Activated T-cell treated with anti-CD3 and anti-CD28 coated beads for 24 hours (primary cell): ENCODE measurements around the gene RGS9.
"Not testable (repeated sequence)": the region's sequence is repeated elsewhere in the genome, so short reads cannot be mapped to it uniquely, and the experiment has no call there.

ENCODE experiments used
- DNase-seq: peaks from one replicate; pipeline ENCODE4 v3.0.0-alpha.2; 2020; ENCODE audit warnings: low read depth

RGS9 gene

DNA sequence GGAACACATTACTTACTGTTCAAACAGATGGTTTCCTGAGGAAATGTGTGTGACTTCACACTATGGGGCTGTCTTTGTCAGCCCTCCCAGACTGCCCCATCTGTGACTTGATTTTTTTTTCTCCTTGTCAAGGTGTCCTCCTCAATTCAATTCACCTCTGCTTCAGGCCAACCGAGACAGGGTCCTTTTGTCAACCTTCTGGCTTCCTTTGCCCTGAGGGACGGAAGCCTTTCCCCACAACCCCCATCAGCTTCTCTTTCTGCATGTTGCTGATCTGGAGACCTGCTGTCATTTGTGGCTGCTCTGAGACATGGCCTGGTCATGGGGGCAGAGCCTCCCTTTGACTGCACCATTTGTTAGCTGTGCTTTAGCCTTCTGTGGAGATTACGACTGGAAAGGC lies 21.3 kb upstream of the RGS9 start:
- DNase-seq: no peak

GRCh38 chr17:65116515-65116914 lies 20.7 kb upstream of the RGS9 start:
- not testable (repeated sequence) for DNase-seq

- no peak for DNase-seq
Measured at GRCh38 chr17:65117384-65118035, 19.7 kb upstream of the RGS9 start.

GRCh38 chr17:65121368-65121767 lies 15.8 kb upstream of the RGS9 start:
- DNase-seq: no peak

DNA sequence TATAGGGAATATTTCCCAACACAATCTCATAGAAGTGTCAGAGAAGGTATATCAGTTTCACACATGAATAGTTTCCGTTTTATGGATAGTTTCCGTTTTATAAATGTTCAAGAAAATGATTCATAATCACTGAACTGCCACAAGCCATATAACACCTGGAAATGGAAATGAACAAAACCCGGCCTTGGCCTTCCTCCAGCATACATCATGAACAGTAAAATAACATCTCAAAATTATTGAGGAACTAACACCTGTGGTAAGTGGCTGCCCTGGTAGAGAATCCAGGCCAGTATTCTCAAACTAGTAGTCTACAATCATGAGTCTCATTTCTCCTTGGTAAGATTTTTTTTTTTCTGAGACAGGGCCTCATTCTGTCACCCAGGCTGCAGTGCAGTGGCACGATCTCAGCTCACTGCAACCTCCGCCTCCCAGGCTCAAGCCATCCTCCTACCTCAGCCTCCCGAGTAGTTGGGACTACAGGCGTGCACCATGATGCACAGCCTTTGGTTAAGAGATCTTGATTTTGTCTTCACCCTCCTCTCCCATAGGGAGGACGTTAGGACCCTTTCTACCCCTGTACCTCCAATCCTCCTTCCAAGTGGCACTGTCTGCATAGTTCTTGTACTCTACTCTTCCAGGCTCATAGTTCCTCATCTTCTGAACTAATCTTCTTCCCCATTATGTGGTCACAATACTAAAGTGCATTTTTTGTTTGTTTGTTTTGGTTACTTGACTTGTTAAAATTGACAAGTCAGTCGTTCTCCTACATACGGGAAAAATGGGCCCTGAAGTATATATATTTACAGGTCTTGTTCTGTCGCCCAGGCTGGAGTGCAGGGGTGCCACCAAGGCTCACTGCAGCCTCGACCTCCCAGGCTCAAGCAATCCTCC lies 15.0 kb upstream of the RGS9 start:
- peak; percentile 39 for DNase-seq

- DNase-seq: peak; percentile 70
Measured at GRCh38 chr17:65122836-65123756, 14.1 kb upstream of the RGS9 start.

- no peak for DNase-seq
Measured at GRCh38 chr17:65123757-65124675, 13.2 kb upstream of the RGS9 start.

- DNase-seq: no peak
Measured at GRCh38 chr17:65130832-65131231, 6.3 kb upstream of the RGS9 start.

DNA sequence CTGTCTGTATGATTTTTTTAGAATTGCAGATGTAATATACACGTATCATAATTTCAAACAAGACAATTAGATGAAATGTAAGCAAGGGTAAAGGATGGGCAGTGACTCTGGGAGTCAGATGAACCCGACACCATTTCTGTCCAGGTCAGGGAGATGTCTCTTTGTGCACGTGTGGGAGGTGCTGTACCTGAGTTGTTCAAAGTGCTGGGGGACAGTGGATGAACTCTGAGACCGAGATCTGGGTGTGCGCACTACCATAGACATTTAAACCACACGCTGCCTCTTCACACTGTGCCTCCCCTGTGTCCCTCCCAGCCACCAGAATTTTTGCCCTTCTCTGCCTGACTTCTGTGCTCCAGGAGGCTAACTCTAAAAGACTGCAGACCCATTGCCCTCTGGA lies 5.9 kb upstream of the RGS9 start:
- no peak for DNase-seq

DNA sequence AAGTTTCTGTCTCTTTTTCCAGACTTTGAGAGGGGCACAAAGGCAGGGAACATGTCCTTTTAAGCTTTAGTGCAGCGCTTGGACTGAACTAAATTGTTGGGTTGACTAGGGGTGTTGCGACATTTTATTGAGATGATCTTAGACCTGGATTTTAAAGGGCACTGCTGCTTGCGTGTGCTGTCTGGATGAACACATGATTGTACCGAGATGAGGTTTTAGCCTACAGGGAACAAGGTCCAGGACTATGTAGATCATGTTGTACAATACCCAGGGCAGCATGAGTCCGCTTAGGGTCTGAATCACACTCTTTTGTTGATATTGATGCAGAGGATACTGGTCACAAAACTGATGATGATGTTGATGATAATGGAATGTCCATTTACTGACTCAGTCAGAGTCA lies 5.2 kb upstream of the RGS9 start:
- no peak for DNase-seq

GRCh38 chr17:65134035-65134434 lies 3.1 kb upstream of the RGS9 start:
- no peak for DNase-seq

- no peak for DNase-seq
Measured at GRCh38 chr17:65139101-65139764, 2.1 kb downstream of the RGS9 start.

DNA sequence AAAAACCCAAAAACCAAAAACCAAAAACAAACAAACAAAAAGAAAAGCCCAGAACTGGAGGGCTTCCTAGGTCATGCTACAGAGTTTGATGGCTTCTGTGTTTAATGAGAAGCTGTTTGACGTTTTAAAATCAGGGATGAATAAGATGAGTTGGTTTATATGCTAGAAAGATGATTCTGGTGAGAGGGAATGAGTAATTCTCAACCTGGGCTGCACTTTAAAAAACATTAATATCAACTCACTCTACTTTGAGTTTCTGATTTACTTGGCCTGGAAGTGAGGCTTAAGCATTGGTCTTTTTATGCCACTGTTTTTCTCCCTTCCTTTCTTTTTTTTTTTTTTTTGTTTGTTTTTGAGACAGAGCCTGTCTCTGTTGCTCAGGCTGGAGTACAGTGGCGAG lies 5.1 kb downstream of the RGS9 start:
- no peak for DNase-seq

DNA sequence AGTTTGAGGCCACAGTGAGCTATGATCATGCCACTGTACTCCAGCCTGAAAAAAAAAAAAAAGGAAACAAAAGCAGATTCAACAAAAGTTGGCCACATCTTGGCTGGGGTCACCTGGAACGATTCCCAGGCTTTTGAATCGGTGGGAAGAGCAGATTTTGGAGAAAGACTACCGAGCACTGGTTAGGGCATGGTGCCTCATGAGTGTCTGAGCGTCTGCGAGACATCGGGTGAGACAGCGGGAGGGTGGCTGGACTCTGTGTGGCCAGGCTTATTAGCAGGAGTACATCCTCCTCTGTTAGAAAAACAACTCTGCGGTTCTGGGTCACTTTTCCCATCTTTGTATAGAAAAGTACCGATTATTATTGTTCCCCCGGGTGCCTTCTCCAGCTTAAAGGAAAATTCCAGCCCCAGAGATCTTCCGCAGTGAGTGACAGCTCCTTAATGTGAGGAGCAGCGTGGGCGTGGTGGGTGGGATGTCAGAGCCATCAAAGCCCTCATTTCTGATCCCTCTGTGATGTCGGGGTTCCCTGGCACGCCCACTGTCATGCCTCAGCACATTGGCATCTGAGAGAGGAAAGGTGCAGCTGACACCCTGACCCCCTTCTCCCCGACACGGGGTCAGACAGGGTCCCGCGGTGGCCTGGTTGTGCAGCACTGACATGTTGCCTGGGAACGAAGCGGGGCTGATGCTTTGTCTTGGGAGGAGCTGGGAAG lies 6.9 kb downstream of the RGS9 start:
- DNase-seq: no peak

- no peak for DNase-seq
Measured at GRCh38 chr17:65145743-65146142, 8.6 kb downstream of the RGS9 start.

DNA sequence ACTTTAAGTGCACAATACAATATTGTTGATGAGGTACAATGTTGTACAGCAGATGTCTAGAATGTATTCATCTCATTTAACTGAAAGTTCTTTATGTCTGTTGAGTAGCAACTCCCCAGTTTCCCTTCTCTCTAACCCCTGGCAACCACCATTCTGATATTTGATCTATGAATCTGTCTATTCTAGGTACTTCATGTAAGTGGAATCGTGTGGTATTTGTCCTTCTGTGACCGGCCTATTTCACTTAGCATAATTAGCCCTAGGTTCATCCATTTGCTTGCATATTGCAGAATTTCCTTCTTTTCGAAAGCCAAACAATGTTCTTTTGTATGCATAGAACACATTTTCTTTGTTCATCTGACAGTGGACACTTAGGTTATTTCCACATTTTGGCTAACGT lies 10.8 kb downstream of the RGS9 start:
- no peak for DNase-seq

DNA sequence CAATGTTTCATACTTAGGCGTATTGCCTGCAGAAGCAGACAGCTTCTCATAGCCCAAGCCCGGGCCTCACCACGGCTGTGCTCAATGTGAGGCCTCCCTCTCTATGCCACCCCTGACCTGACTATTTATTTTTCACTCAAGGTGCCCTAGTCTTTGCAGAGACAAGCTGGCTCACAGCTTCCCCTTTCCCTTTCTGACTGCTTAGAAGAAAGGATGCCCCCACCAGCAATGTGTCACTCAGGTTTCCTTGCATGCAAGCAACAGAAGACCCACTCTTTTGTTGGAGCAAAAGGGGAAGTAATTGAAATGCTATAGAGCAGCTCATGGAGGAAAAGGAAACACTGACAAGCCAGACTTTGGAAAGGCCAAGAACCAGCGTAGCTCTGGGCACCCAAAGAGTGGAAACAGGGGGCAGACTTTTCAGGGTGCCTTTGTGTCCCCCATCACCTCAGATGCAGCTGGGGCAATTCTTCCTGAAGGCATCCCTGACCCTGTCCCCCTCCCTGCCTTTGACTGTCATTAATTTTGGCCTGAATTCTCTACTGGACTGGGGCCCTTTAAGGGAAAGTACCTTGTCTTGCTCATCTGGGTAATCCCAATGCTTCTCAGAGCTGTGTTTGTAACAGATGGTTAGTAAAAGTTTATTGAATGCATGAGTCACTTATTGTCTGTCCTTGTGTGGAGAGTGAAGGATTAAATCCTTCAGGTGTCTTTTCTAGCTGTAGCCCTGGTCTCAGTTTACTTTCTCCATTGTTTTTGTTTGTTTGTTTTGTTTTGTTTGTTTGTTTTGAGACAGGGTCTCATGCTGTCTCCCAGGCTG lies 17.8 kb downstream of the RGS9 start:
- DNase-seq: no peak

DNA sequence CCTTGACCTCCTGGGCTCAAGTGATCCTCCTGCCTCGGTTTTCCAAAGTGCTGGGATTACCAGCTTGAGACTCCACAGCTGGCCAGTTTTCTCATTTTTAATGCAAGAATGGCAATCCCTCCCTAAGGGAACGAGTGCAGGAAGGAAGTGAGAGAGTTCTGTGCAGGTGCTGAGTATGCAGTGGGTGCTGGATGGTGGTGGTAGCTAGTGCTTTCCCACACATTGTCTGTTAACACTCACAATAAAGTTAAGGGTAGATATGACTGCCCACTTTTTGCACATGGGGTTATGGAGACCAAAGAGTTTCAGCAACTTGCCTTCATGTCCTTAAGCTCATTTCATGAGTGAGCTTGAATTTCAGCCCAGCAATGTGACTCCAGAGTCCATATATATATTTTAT lies 18.5 kb downstream of the RGS9 start:
- no peak for DNase-seq

DNA sequence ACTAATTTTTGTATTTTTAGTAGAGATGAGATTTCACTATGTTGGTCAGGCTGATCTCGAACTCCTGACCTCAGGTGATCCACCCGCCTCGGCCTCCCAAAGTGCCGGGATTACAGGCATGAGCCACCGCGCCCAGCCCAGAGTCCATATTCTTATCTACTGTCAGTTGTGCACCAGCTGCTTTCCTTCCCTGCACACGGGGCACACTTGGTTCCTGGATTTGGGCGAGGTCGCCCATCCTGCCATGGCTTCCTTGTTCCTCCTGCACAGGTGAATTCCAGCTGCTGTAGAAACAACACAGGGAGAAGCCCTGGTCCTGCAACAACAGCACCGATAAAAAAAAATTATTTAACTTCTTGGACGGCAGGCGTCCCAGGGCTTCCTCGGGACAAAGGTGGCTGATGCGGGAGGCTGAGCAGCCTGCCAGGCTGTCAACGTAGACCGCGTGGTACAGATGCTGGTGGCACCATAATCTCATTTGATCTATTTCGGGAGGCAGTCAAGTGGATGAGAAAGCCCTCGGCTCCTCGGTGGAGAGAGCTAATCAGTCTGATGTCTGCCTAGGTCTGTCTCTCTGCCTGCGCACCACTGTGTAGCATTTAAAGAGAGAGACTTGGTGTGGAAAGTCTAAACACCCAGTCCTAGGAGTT lies 19.1 kb downstream of the RGS9 start:
- no peak for DNase-seq
